Osteocyte (in vitro differentiated cells): ENCODE data around the gene CPEB1. TPM values are rescaled to one million over a fixed set of nuclear protein-coding genes. Genes with fewer than 3 reads are reported as not detected.

Experiments used
- DNase-seq: peaks from one replicate; pipeline ENCODE4 v3.0.0; 2021; ENCODE audit warnings: mixed read lengths; ENCODE audit not compliant: unreplicated experiment; ENCODE audit errors: extremely low spot score
- H3K27ac Mint-ChIP-seq: one replicate; pipeline ENCODE4 v1.8.0; 2021; ENCODE audit warnings: mild to moderate bottlenecking, mixed read lengths; ENCODE audit not compliant: unreplicated experiment
- H3K27me3 Mint-ChIP-seq: one replicate; pipeline ENCODE4 v1.8.0; 2021; ENCODE audit warnings: mixed read lengths; ENCODE audit not compliant: unreplicated experiment
- H3K36me3 Mint-ChIP-seq: one replicate; pipeline ENCODE4 v1.8.0; 2021; ENCODE audit warnings: mixed read lengths; ENCODE audit not compliant: unreplicated experiment
- H3K4me1 Mint-ChIP-seq: one replicate; pipeline ENCODE4 v1.8.0; 2021; ENCODE audit warnings: mixed read lengths; ENCODE audit not compliant: unreplicated experiment
- H3K4me3 Mint-ChIP-seq: one replicate; pipeline ENCODE4 v1.8.0; 2021; ENCODE audit warnings: mild to moderate bottlenecking, moderate library complexity, mixed read lengths; ENCODE audit not compliant: unreplicated experiment
- H3K9me3 Mint-ChIP-seq: one replicate; pipeline ENCODE4 v1.8.0; 2021; ENCODE audit warnings: mixed read lengths; ENCODE audit not compliant: unreplicated experiment
- total RNA-seq: library from RNA; stranded (reverse); gene quantifications from 2 replicates; pipeline ENCODE4 v1.2.1, GENCODE V29; 2021
- TF ChIP-seq, protein P1 (sequence below): fragments of 200-600 bp; sonication (generic); IDR thresholded peaks from 2 replicates; pipeline ENCODE4 v1.5.0; 2021; ENCODE audit warnings: antibody characterized with exemption, mild to moderate bottlenecking, moderate library complexity

The CPEB1 gene
- total RNA-seq, 1 donor from 2014 or later, result 0.13 TPM

DNA sequence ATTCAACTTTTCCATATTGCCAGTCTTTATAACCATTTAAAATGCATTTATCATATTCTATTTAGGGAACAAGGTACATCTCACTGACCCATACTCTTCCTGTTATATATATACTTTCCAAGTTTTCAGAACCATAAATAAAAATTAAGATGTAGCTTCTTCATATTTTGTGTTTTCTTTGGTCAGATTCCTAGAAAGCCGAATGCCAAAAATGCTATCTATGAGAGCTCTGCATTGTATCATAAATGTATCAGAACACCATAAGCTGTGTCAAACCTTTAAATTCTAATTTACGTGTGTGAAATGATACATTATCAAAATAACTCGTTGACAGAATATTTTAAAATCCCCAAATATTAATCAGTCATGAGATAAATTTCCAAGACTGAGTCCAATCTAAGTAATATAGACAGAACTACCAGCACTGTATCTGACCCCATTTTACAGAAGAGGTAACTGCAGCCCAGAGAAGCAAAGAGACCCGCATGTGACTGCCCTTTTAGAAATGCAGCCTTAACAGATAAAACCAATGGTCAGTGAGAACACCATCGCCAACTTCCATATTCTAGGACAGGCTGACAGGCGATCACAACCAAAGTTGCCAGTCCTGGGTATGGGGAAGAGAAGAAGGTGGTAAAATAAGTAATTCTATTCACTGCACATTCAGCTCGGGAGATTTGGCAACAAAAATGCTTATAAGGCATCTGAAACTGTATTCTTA, 90.7 kb downstream of the CPEB1 start:
- H3K27me3 Mint-ChIP-seq, result peaks cover 67% of the 10 kb centered on the region
- no peaks in the 10 kb centered on the region for H3K36me3 Mint-ChIP-seq
- TF ChIP-seq, protein P1, sequence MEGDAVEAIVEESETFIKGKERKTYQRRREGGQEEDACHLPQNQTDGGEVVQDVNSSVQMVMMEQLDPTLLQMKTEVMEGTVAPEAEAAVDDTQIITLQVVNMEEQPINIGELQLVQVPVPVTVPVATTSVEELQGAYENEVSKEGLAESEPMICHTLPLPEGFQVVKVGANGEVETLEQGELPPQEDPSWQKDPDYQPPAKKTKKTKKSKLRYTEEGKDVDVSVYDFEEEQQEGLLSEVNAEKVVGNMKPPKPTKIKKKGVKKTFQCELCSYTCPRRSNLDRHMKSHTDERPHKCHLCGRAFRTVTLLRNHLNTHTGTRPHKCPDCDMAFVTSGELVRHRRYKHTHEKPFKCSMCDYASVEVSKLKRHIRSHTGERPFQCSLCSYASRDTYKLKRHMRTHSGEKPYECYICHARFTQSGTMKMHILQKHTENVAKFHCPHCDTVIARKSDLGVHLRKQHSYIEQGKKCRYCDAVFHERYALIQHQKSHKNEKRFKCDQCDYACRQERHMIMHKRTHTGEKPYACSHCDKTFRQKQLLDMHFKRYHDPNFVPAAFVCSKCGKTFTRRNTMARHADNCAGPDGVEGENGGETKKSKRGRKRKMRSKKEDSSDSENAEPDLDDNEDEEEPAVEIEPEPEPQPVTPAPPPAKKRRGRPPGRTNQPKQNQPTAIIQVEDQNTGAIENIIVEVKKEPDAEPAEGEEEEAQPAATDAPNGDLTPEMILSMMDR, result no peak
- H3K9me3 Mint-ChIP-seq, result no peaks in the 10 kb centered on the region
- H3K4me1 Mint-ChIP-seq, result no peaks in the 10 kb centered on the region
- no peak for DNase-seq
- H3K27ac Mint-ChIP-seq, result no peak overlapping the region
- no peak overlapping the region for H3K4me3 Mint-ChIP-seq

DNA sequence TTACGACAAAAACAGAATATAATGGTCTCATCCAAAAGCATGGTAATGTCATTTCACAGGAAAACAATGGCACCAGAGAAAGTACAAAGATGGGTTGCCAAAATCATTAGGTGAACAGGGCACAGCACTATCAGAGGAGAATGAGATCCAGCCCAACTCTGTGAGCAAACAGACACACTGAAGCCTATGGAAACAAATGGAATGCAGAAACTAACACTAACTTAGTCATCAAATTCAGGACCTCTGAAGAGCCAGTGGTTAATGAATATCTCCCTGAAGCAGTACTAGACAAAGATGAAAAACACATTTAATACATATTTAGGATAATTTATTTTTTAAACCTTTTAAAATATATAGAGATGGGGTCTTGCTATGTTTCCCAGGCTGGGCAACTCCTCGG, 92.3 kb downstream of the CPEB1 start:
- Mint-ChIP-seq H3K27ac (no peak overlapping the region), H3K36me3 (no peaks in the 10 kb centered on the region), H3K4me1 (no peaks in the 10 kb centered on the region), H3K27me3 (peaks cover 74% of the 10 kb centered on the region), H3K4me3 (no peak overlapping the region), H3K9me3 (no peaks in the 10 kb centered on the region)
- TF ChIP-seq, protein P1, result no peak
- no peak for DNase-seq

DNA sequence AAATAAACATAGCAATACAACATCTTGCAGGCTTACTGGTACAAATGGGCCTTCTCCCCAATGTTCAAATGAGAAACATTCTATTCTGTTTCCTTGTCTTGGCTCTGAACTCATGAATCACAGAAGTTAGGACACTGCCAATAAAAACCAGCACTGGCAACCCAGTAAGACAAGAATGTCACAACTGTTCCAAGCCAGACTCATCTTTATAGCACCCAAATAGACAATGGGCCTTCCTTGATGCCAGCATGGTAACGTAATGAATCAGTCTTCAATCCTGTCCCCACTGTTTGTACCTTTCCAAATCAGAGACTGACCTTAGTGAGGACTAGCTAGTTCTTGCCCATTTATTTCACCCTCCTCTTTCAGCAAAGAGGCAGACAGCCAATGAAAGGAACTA, 92.8 kb downstream of the CPEB1 start:
- no peaks in the 10 kb centered on the region for H3K4me1 Mint-ChIP-seq
- no peak overlapping the region for H3K4me3 Mint-ChIP-seq
- no peaks in the 10 kb centered on the region for H3K36me3 Mint-ChIP-seq
- DNase-seq, result no peak
- no peak overlapping the region for H3K27ac Mint-ChIP-seq
- TF ChIP-seq, protein P1, result no peak
- no peaks in the 10 kb centered on the region for H3K9me3 Mint-ChIP-seq
- peaks cover 74% of the 10 kb centered on the region for H3K27me3 Mint-ChIP-seq

DNA sequence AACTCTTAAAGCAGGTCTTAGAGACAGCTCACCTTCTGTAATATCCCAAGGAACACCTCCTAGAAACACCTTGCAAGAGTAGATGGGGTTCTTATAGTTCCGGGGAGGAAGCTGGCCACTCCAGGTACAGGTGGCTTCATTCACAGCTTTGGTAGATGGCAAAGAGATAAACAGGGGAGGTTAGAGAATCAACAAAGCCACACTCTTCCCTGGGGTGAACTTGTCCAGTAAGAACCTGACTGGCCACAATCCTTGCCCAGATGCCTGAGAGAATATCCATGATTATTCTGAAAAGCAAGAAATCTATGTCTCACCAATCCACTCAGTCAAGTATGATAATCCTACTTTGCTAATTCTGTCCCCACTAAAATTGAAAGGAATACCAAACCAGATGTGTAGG, 93.3 kb downstream of the CPEB1 start:
- Mint-ChIP-seq H3K27me3 (peaks cover 72% of the 10 kb centered on the region), H3K27ac (no peak overlapping the region), H3K9me3 (no peaks in the 10 kb centered on the region), H3K4me3 (no peak overlapping the region), H3K36me3 (no peaks in the 10 kb centered on the region), H3K4me1 (no peaks in the 10 kb centered on the region)
- DNase-seq, result no peak
- TF ChIP-seq, protein P1, result no peak

GRCh38 chr15:82552861-82553260, 94.3 kb downstream of the CPEB1 start:
- H3K4me1 Mint-ChIP-seq, result no peaks in the 10 kb centered on the region
- no peak overlapping the region for H3K27ac Mint-ChIP-seq
- no peaks in the 10 kb centered on the region for H3K36me3 Mint-ChIP-seq
- H3K27me3 Mint-ChIP-seq, result peaks cover 64% of the 10 kb centered on the region
- TF ChIP-seq, protein P1, result no peak
- no peak for DNase-seq
- no peak overlapping the region for H3K4me3 Mint-ChIP-seq
- H3K9me3 Mint-ChIP-seq, result no peaks in the 10 kb centered on the region
